B cell (primary cell): ENCODE measurements around the gene CFAP47.

Experiments
- EZH2 ChIP-seq: IDR thresholded peaks from 2 replicates; pipeline ENCODE4 v1.6.1; 2012; ENCODE audit warnings: borderline replicate concordance, low read depth, mild to moderate bottlenecking, moderate library complexity, low read length; ENCODE audit not compliant: insufficient read depth, poor library complexity, severe bottlenecking
- TF ChIP-seq, protein P1 (sequence below): fragments of 200-600 bp; IDR thresholded peaks from one replicate; pipeline ENCODE4 v1.8.0; 2022; ENCODE audit warnings: antibody characterized with exemption, mild to moderate bottlenecking

DNA sequence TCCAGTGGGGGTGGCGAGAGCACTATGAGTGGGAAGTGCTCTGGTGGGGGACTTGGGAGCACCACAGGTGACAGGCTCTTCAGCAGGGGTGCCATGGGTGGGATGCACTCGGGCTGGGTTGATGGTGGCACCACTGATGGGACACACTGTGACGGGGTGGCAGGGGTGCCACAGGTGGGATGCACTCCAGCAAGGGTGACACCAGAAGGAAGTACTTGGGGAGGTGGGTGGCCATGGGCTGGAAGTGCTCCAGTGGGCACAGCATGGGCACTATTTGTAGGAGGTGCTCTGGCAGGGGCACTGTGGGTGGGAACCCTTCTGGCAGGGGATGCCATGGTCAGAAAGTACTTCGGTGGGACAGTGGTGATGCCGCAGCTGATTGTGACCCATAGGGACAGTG lies 346.6 kb downstream of the CFAP47 start:
- TF ChIP-seq EZH2: no peak
- TF ChIP-seq, protein P1, sequence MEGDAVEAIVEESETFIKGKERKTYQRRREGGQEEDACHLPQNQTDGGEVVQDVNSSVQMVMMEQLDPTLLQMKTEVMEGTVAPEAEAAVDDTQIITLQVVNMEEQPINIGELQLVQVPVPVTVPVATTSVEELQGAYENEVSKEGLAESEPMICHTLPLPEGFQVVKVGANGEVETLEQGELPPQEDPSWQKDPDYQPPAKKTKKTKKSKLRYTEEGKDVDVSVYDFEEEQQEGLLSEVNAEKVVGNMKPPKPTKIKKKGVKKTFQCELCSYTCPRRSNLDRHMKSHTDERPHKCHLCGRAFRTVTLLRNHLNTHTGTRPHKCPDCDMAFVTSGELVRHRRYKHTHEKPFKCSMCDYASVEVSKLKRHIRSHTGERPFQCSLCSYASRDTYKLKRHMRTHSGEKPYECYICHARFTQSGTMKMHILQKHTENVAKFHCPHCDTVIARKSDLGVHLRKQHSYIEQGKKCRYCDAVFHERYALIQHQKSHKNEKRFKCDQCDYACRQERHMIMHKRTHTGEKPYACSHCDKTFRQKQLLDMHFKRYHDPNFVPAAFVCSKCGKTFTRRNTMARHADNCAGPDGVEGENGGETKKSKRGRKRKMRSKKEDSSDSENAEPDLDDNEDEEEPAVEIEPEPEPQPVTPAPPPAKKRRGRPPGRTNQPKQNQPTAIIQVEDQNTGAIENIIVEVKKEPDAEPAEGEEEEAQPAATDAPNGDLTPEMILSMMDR: no peak
